Neural progenitor cell (in vitro differentiated cells): Measurements from ENCODE around the gene SH3PXD2B.

Experiments used
- CTCF ChIP-seq: fragments of 200-600 bp; sonication (generic); IDR thresholded peaks from 2 replicates; pipeline ENCODE4 v1.5.1; 2017; ENCODE audit warnings: antibody characterized with exemption, mild to moderate bottlenecking
- EZH2 ChIP-seq: fragments of 200-600 bp; sonication (generic); IDR thresholded peaks from 2 replicates; pipeline ENCODE4 v1.6.1; 2017; ENCODE audit warnings: antibody characterized with exemption, mild to moderate bottlenecking, moderate library complexity
- EZH2phosphoT487 ChIP-seq: fragments of 200-600 bp; sonication (generic); IDR thresholded peaks from 2 replicates; pipeline ENCODE4 v1.6.1; 2017; ENCODE audit warnings: antibody characterized with exemption

GRCh38 chr5:172335721-172336120, 118.6 kb downstream of the SH3PXD2B start:
- no peak for TF ChIP-seq CTCF
- no peak for TF ChIP-seq EZH2phosphoT487
- TF ChIP-seq EZH2, result no peak
